B cell (primary cell): Measurements from ENCODE around the gene TBC1D2B. TPM values are rescaled to one million over a fixed set of nuclear protein-coding genes. Genes with fewer than 3 reads are reported as not detected.

Source experiments
- ATAC-seq: fragments of 200-7000 bp; cut with Tn5 transposase; one replicate; pipeline ENCODE4 v1.10.0; 2021; ENCODE audit warnings: low read depth, mild to moderate bottlenecking, moderate number of reproducible peaks, moderate library complexity
- CTCF ChIA-PET: fragments of 350-600 bp; sonication (Branson Sonifier 250); formaldehyde crosslinking; loops from one replicate; lab custom pipeline; 2021; ENCODE audit warnings: antibody characterized with exemption, inconsistent platforms; lab: Charles Lee
- POLR2A ChIA-PET: fragments of 350-600 bp; sonication (Branson Sonifier 250); formaldehyde crosslinking; loops from one replicate; lab custom pipeline; 2021; ENCODE audit warnings: antibody characterized with exemption; lab: Charles Lee
- DNase-seq: peaks from one replicate; pipeline ENCODE4 v3.0.0; 2013
- H2AFZ ChIP-seq: 2 replicates; pipeline ENCODE4 v1.6.1; 2012; ENCODE audit warnings: mild to moderate bottlenecking, low read depth, low read length; ENCODE audit not compliant: insufficient read depth, poor library complexity, severe bottlenecking
- H3K27ac ChIP-seq, 2 donors: 1 replicate in 1 of 2; 2 replicates in 1 of 2; pipeline ENCODE4 v1.5.1; 2012 to 2013; ENCODE audit warnings: low read length in 2 of 2, mild to moderate bottlenecking in 2 of 2, moderate library complexity in 1 of 2
- H3K27me3 ChIP-seq, 4 experiments: fragments of 200-600 bp in 1 of 4; sonication (generic) in 1 of 4; replicated peaks in 1 of 4; 1 replicate in 2 of 4; 2 replicates in 2 of 4; pipeline versions ENCODE4 v1.6.1 to v1.7.0; 2013 to 2016; ENCODE audit warnings: low read length in 3 of 4, mild to moderate bottlenecking in 2 of 4, mixed read lengths in 1 of 4, moderate library complexity in 1 of 4; ENCODE audit not compliant: insufficient read depth in 4 of 4, control insufficient read depth in 3 of 4; ENCODE audit errors: control extremely low read depth in 1 of 4
- H3K36me3 ChIP-seq, 2 experiments: replicated peaks in 1 of 2; 1 replicate in 1 of 2; 2 replicates in 1 of 2; pipeline versions ENCODE4 v1.6.1 to v1.7.1; 2013; ENCODE audit warnings: low read length in 1 of 2; ENCODE audit not compliant: insufficient read depth in 2 of 2, control insufficient read depth in 1 of 2; ENCODE audit errors: control extremely low read depth in 1 of 2, extremely low read depth in 1 of 2
- H3K4me1 ChIP-seq, 2 donors: fragments of 200-600 bp in 1 of 2; sonication (generic) in 1 of 2; 1 replicate in 1 of 2; 2 replicates in 1 of 2; pipeline versions ENCODE4 v1.5.1 to v1.6.1; 2013 to 2017; ENCODE audit warnings: low read length in 2 of 2; ENCODE audit not compliant: control insufficient read depth in 2 of 2, insufficient read depth in 2 of 2
- H3K4me2 ChIP-seq: replicated peaks from 2 replicates; pipeline ENCODE3; 2012; ENCODE audit warnings: mild to moderate bottlenecking, low read depth, low read length; ENCODE audit not compliant: poor library complexity, severe bottlenecking
- H3K4me3 ChIP-seq, 5 experiments: fragments of 200-600 bp in 1 of 5; sonication (generic) in 1 of 5; 1 replicate in 3 of 5; 2 replicates in 2 of 5; pipeline versions ENCODE4 v1.5.1 to v1.7.0; 2011 to 2016; ENCODE audit warnings: low read length in 4 of 5, mild to moderate bottlenecking in 4 of 5, low read depth in 2 of 5, control low read depth in 1 of 5, moderate library complexity in 1 of 5; ENCODE audit not compliant: insufficient read depth in 1 of 5; ENCODE audit errors: control extremely low read depth in 1 of 5, extremely low read depth in 1 of 5
- H3K79me2 ChIP-seq: fragments of 200-600 bp; sonication (generic); one replicate; pipeline ENCODE4 v1.6.0; 2016; ENCODE audit warnings: low read length; ENCODE audit not compliant: control insufficient read depth, insufficient read depth
- H3K9ac ChIP-seq: fragments of 200-600 bp; sonication (generic); 2 replicates; pipeline ENCODE4 v1.6.1; 2017; ENCODE audit warnings: mild to moderate bottlenecking, low read length, moderate library complexity
- H3K9me3 ChIP-seq, 3 donors: one replicate each; pipeline versions ENCODE4 v1.6.1 to v1.7.1; 2013; ENCODE audit warnings: low read length in 2 of 3; ENCODE audit not compliant: control insufficient read depth in 2 of 3, insufficient read depth in 1 of 3; ENCODE audit errors: control extremely low read depth in 1 of 3
- H4K20me1 ChIP-seq: 2 replicates; pipeline ENCODE4 v1.6.0; 2012; ENCODE audit warnings: mild to moderate bottlenecking, low read length; ENCODE audit not compliant: insufficient read depth, control insufficient read depth, poor library complexity, severe bottlenecking
- H3K27ac Mint-ChIP-seq: one replicate; pipeline ENCODE4 v1.8.0; 2021; ENCODE audit warnings: mixed read lengths
- H3K27me3 Mint-ChIP-seq: one replicate; pipeline ENCODE4 v1.8.0; 2021; ENCODE audit warnings: mixed read lengths
- H3K4me1 Mint-ChIP-seq: one replicate; pipeline ENCODE4 v1.8.0; 2021; ENCODE audit warnings: mixed read lengths
- H3K4me3 Mint-ChIP-seq: one replicate; pipeline ENCODE4 v1.8.0; 2021; ENCODE audit warnings: mixed read lengths
- H3K9me3 Mint-ChIP-seq: one replicate; pipeline ENCODE4 v1.8.0; 2022; ENCODE audit warnings: mixed read lengths; ENCODE audit not compliant: insufficient read depth
- EZH2 ChIP-seq: IDR thresholded peaks from 2 replicates; pipeline ENCODE4 v1.6.1; 2012; ENCODE audit warnings: borderline replicate concordance, low read depth, mild to moderate bottlenecking, moderate library complexity, low read length; ENCODE audit not compliant: insufficient read depth, poor library complexity, severe bottlenecking
- WGBS: methylation state at CpG from one replicate; pipeline ENCODE4 v1.1.5; 2013; ENCODE audit warnings: missing lambda C conversion rate; ENCODE audit not compliant: insufficient coverage; 5-methylcytosine and 5-hydroxymethylcytosine counted together
- intact Hi-C: fragments of 100-400 bp; cut with micrococcal nuclease; formaldehyde crosslinking; loops from one replicate; pipeline ENCODE4 v1.10.0; 2022
- polyA plus RNA-seq: library from polyadenylated mRNA; depleted of rRNA; stranded (reverse); fragments of >200 nt; gene quantifications from 2 replicates; pipeline ENCODE4 v1.2.3, GENCODE V29; 2012
- total RNA-seq, 2 donors: library from RNA; stranded (reverse); fragments of 120-200 nt in 1 of 2; gene quantifications; 1 replicate in 1 of 2; 2 replicates in 1 of 2; pipeline versions ENCODE4 v1.2.3 to v1.2.4, GENCODE V29; 2013 to 2022
- TF ChIP-seq, protein P1 (sequence below): fragments of 200-600 bp; IDR thresholded peaks from one replicate; pipeline ENCODE4 v1.8.0; 2022; ENCODE audit warnings: antibody characterized with exemption, mild to moderate bottlenecking

Gene TBC1D2B
- total and polyA plus RNA-seq, 2 donors (not counting 1 experiment from before 2014, with no cell fraction given): 8.5 to 26.1 TPM

- ChIA-PET POLR2A (interaction anchor here (0.7 kb wide), 1 partner anchor 1075 kb away, joined by 3 read pairs; the partner anchor contains the start of gene PSTPIP1), CTCF (interaction anchor here (1.1 to 4.5 kb wide), 6 partner anchors 7 to 126 kb away, joined by 3 to 19 read pairs (median 6); no protein-coding TSS in a partner anchor)
- no peak for ATAC-seq
- no peaks in the 10 kb centered on the region for H3K27me3 ChIP-seq
- H3K4me1 ChIP-seq: peaks cover 52 to 53% of the 10 kb centered on the region in 2 donors
- no peak overlapping the region for H3K4me3 ChIP-seq
- H3K4me2 ChIP-seq: peak overlapping the region; percentile 39
- DNase-seq: peak; percentile 23
- H2AFZ ChIP-seq: no peak overlapping the region
- Mint-ChIP-seq H3K4me1 (peaks cover 10% of the 10 kb centered on the region), H3K27me3 (no peaks in the 10 kb centered on the region), H3K9me3 (no peaks in the 10 kb centered on the region), H3K4me3 (peak overlapping the region; percentile 65), H3K27ac (peak overlapping the region; percentile 79)
- H3K27ac ChIP-seq: no peak overlapping the region
- intact Hi-C loops: no loop called here
- H3K9me3 ChIP-seq: no peaks in the 10 kb centered on the region
- peaks cover 51% of the 10 kb centered on the region for H3K79me2 ChIP-seq
- H3K9ac ChIP-seq: no peak overlapping the region
- H4K20me1 ChIP-seq: no peaks in the 10 kb centered on the region
- no peak for TF ChIP-seq EZH2
- TF ChIP-seq, protein P1, sequence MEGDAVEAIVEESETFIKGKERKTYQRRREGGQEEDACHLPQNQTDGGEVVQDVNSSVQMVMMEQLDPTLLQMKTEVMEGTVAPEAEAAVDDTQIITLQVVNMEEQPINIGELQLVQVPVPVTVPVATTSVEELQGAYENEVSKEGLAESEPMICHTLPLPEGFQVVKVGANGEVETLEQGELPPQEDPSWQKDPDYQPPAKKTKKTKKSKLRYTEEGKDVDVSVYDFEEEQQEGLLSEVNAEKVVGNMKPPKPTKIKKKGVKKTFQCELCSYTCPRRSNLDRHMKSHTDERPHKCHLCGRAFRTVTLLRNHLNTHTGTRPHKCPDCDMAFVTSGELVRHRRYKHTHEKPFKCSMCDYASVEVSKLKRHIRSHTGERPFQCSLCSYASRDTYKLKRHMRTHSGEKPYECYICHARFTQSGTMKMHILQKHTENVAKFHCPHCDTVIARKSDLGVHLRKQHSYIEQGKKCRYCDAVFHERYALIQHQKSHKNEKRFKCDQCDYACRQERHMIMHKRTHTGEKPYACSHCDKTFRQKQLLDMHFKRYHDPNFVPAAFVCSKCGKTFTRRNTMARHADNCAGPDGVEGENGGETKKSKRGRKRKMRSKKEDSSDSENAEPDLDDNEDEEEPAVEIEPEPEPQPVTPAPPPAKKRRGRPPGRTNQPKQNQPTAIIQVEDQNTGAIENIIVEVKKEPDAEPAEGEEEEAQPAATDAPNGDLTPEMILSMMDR: no peak
- no peaks in the 10 kb centered on the region for H3K36me3 ChIP-seq
- WGBS: 38% methylated on average over 1 of the region's 4 CpGs
Measured at GRCh38 chr15:78070049-78070700, 7.3 kb downstream of the TBC1D2B start.

DNA sequence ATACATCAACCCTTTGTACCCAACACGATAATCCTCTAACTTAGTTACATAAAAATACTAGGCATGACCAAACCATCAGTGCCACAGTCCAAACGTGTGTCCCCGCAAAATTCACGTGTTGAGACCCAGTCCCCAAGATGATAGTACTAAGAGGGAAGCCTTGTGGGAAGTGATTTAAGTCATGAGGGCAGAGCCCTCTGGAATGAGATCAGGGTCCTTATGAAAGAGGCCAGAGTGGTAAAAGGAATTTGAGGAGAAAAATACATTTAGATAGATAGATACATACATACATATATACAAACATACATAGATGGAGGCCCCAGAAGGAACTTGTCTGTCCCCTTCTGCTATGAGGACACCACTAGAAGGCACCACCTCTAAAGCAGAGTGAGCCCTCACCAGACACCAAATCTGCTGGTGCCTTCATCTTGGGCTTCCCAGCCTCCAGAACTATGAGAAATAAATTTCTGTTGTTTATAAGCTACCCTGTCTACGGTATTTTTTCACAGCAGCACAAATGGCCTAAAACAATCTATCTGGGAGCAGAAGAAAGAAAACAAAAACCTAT lies 8.0 kb downstream of the TBC1D2B start:
- H3K4me1 ChIP-seq: peaks cover 56 to 58% of the 10 kb centered on the region in 2 donors
- peak overlapping the region in 1 of 2 donors; percentile 40 for H3K27ac ChIP-seq
- no peak for DNase-seq
- no peaks in the 10 kb centered on the region for H3K9me3 Mint-ChIP-seq
- peaks cover 10% of the 10 kb centered on the region for H3K4me1 Mint-ChIP-seq
- H3K9ac ChIP-seq: peak overlapping the region; percentile 34
- peak overlapping the region; percentile 79 for H3K27ac Mint-ChIP-seq
- H3K27me3 ChIP-seq: no peaks in the 10 kb centered on the region
- no peaks in the 10 kb centered on the region for H3K27me3 Mint-ChIP-seq
- H3K4me3 ChIP-seq: no peak overlapping the region
- H4K20me1 ChIP-seq: peaks cover 2% of the 10 kb centered on the region
- ChIA-PET POLR2A (no interaction called here), CTCF (interaction anchor here (0.7 to 4.5 kb wide), 7 partner anchors 11 to 126 kb away, joined by 3 to 19 read pairs (median 3); no protein-coding TSS in a partner anchor)
- WGBS: 100% methylated on average over 1 of the region's 5 CpGs
- H3K4me2 ChIP-seq: peak overlapping the region; percentile 69
- peak overlapping the region; percentile 46 for H2AFZ ChIP-seq
- H3K4me3 Mint-ChIP-seq: peak overlapping the region; percentile 77
- no peak for TF ChIP-seq EZH2
- TF ChIP-seq, protein P1: no peak
- H3K79me2 ChIP-seq: peaks cover 56% of the 10 kb centered on the region
- intact Hi-C loops: loop anchor here (2.0 to 5.0 kb wide), 2 partner anchors 15 to 37 kb away; no protein-coding TSS in a partner anchor
- H3K36me3 ChIP-seq: no peaks in the 10 kb centered on the region
- no peaks in the 10 kb centered on the region for H3K9me3 ChIP-seq
- no peak for ATAC-seq
